Measurements from ENCODE around the gene FCN1. TPM values are rescaled to one million over a fixed set of nuclear protein-coding genes. Genes with fewer than 3 reads are reported as not detected.

Gene FCN1
- total RNA-seq, 1 donor from 2014 or later: not detected

GRCh38 chr9:134942011-134942787 is 24.5 kb upstream of the FCN1 start:
- Mint-ChIP-seq H3K36me3 (no peaks in the 10 kb centered on the region), H3K27ac (no peak overlapping the region), H3K9me3 (no peaks in the 10 kb centered on the region), H3K4me1 (ENCODE audit: unreplicated experiment) (peaks cover 17% of the 10 kb centered on the region), H3K27me3 (peaks cover 29% of the 10 kb centered on the region), H3K4me3 (peak overlapping the region; percentile 74)
- TF ChIP-seq, protein P1, sequence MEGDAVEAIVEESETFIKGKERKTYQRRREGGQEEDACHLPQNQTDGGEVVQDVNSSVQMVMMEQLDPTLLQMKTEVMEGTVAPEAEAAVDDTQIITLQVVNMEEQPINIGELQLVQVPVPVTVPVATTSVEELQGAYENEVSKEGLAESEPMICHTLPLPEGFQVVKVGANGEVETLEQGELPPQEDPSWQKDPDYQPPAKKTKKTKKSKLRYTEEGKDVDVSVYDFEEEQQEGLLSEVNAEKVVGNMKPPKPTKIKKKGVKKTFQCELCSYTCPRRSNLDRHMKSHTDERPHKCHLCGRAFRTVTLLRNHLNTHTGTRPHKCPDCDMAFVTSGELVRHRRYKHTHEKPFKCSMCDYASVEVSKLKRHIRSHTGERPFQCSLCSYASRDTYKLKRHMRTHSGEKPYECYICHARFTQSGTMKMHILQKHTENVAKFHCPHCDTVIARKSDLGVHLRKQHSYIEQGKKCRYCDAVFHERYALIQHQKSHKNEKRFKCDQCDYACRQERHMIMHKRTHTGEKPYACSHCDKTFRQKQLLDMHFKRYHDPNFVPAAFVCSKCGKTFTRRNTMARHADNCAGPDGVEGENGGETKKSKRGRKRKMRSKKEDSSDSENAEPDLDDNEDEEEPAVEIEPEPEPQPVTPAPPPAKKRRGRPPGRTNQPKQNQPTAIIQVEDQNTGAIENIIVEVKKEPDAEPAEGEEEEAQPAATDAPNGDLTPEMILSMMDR (conservative IDR thresholded peaks at IDR 0.05): no peak
- DNase-seq (ENCODE audit: extremely low spot score, unreplicated experiment): no peak

GRCh38 chr9:134940236-134941208 is 22.8 kb upstream of the FCN1 start:
- no peaks in the 10 kb centered on the region for H3K9me3 Mint-ChIP-seq
- no peak overlapping the region for H3K4me3 Mint-ChIP-seq
- no peak overlapping the region for H3K27ac Mint-ChIP-seq
- H3K27me3 Mint-ChIP-seq: peaks cover 46% of the 10 kb centered on the region
- DNase-seq (ENCODE audit: extremely low spot score, unreplicated experiment): no peak
- peaks cover 25% of the 10 kb centered on the region for H3K4me1 Mint-ChIP-seq (ENCODE audit: unreplicated experiment)
- no peaks in the 10 kb centered on the region for H3K36me3 Mint-ChIP-seq
- TF ChIP-seq, protein P1 (conservative IDR thresholded peaks at IDR 0.05): no peak

- H3K36me3 Mint-ChIP-seq: no peaks in the 10 kb centered on the region
- peaks cover 53% of the 10 kb centered on the region for H3K27me3 Mint-ChIP-seq
- DNase-seq (ENCODE audit: extremely low spot score, unreplicated experiment): no peak
- H3K27ac Mint-ChIP-seq: no peak overlapping the region
- peaks cover 31% of the 10 kb centered on the region for H3K4me1 Mint-ChIP-seq (ENCODE audit: unreplicated experiment)
- H3K4me3 Mint-ChIP-seq: no peak overlapping the region
- TF ChIP-seq, protein P1 (conservative IDR thresholded peaks at IDR 0.05): no peak
- no peaks in the 10 kb centered on the region for H3K9me3 Mint-ChIP-seq
These were observed 22.1 kb upstream of the FCN1 start for GRCh38 chr9:134939836-134940235.

DNA sequence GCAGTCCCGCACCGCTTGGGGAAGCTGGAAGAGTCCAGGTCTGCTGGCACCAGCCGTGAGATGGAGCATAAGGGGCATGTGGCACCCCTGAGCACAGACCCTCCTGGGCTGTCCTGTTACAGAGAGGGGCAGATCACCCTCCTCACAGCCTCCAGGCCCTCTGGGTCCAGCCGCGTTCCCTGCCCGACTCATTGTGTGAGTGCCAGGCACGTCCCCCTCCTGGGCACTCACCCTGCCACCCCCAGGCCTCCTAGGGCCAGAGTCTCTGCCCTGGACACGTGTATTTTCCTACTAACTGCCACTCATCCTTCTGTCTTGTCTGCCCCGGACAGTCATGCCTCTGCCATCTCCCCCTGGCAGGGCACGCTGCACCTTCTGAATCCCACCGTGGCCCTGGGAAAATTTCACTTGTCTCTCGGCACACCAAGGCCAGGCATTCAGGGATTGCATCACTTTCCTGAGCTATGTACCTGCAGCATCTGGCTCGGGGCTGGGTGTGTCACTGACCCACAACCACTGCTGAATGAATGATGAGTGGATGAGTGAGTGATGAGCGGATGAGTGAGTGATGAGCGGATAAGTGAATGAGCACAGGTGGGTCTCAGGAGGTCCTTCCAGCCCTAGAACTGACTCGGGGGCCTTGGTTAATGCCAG is 21.5 kb upstream of the FCN1 start:
- Mint-ChIP-seq H3K27me3 (peaks cover 52% of the 10 kb centered on the region), H3K9me3 (no peaks in the 10 kb centered on the region), H3K4me1 (ENCODE audit: unreplicated experiment) (peaks cover 29% of the 10 kb centered on the region), H3K27ac (no peak overlapping the region), H3K4me3 (no peak overlapping the region), H3K36me3 (no peaks in the 10 kb centered on the region)
- no peak for DNase-seq (ENCODE audit: extremely low spot score, unreplicated experiment)
- TF ChIP-seq, protein P1 (conservative IDR thresholded peaks at IDR 0.05): no peak

DNA sequence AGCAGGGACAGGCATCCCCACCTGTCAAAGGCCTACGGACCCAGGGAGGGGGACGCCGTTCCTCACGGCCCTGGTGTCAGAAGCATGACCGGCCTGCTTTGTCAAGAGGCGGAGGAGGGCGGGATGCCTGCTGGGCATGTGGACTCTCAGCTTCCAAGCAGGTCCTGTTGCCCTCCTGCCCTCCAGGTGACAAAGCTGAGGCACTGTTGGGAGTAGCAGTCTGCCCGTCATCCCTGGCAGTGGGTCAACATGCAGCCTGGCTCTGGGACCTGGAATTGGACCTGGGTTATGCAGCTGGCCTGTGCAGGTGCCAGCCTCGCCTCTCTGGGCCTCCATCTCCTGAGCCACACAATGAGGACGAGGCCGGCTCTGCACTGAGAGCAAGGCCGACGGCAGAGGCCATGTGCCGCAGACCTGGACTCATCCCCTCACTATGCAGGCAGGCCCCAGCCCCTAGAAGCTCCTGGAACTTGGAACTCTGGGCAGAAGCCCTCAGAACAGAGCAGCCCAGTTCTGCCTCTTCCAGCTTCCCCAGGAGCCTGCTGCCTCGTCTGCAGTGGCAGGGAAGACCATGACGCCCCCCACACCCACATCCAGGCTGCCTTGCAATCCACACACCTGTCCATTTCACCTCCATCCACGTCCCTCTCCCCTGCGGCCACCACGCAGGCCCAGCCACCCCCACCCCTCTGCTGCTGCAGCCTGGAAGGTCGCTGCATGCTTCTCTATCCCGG is 20.8 kb upstream of the FCN1 start:
- H3K4me1 Mint-ChIP-seq (ENCODE audit: unreplicated experiment): peaks cover 29% of the 10 kb centered on the region
- TF ChIP-seq, protein P1 (conservative IDR thresholded peaks at IDR 0.05): no peak
- no peaks in the 10 kb centered on the region for H3K9me3 Mint-ChIP-seq
- no peak overlapping the region for H3K4me3 Mint-ChIP-seq
- H3K27me3 Mint-ChIP-seq: peaks cover 59% of the 10 kb centered on the region
- DNase-seq (ENCODE audit: extremely low spot score, unreplicated experiment): no peak
- no peaks in the 10 kb centered on the region for H3K36me3 Mint-ChIP-seq
- no peak overlapping the region for H3K27ac Mint-ChIP-seq
